NCI-H1930 (cell line): ENCODE results near the gene ANKRD23.

ENCODE experiments used
- DNase-seq, 2 experiments: peaks; one replicate each; lab custom pipeline; 2025; lab: John Stamatoyannopoulos, UW

Gene ANKRD23

GRCh38 chr2:96877042-96877451 lies 33.2 kb upstream of the ANKRD23 start:
- no peak for DNase-seq

- DNase-seq = no peak
These were observed 32.6 kb upstream of the ANKRD23 start for GRCh38 chr2:96876269-96877041.

- no peak for DNase-seq
These were observed 31.9 kb upstream of the ANKRD23 start for GRCh38 chr2:96875498-96876268.

GRCh38 chr2:96874198-96874831 lies 30.5 kb upstream of the ANKRD23 start:
- no peak for DNase-seq

- DNase-seq = no peak
These were observed 29.9 kb upstream of the ANKRD23 start for GRCh38 chr2:96873651-96874096.

GRCh38 chr2:96872591-96873349 lies 28.9 kb upstream of the ANKRD23 start:
- no peak for DNase-seq

- no peak for DNase-seq
These were observed 26.9 kb upstream of the ANKRD23 start for GRCh38 chr2:96870626-96871255.

GRCh38 chr2:96869822-96870625 lies 26.2 kb upstream of the ANKRD23 start, which contains the start of gene SEMA4C:
Gene SEMA4C, minus strand, starts transcription at chr2:96870080. Its CDS starts 2,194 bp downstream, at chr2:96867886.
- peak; percentile 24 to 57 for DNase-seq

- DNase-seq = peak; percentile 13 to 36
These were observed 25.5 kb upstream of the ANKRD23 start for GRCh38 chr2:96869281-96869821.

GRCh38 chr2:96868555-96869280 lies 24.9 kb upstream of the ANKRD23 start:
- DNase-seq = peak; percentile 65 to 68

- DNase-seq = no peak
These were observed 24.1 kb upstream of the ANKRD23 start for GRCh38 chr2:96867756-96868554.

- DNase-seq = no peak
These were observed 23.4 kb upstream of the ANKRD23 start for GRCh38 chr2:96866986-96867755.

GRCh38 chr2:96866586-96866985 lies 22.8 kb upstream of the ANKRD23 start:
- no peak for DNase-seq

GRCh38 chr2:96866149-96866548 lies 22.3 kb upstream of the ANKRD23 start:
- no peak for DNase-seq

GRCh38 chr2:96865654-96866053 lies 21.8 kb upstream of the ANKRD23 start:
- DNase-seq = no peak

GRCh38 chr2:96864343-96865091 lies 20.7 kb upstream of the ANKRD23 start:
- no peak for DNase-seq
